Measurements from ENCODE around the gene AFF2.
"Not testable (repeated sequence)": the region's sequence is repeated elsewhere in the genome, so short reads cannot be mapped to it uniquely, and the experiment has no call there.

AFF2 gene

GRCh38 chrX:148643460-148643859 lies 143.0 kb downstream of the AFF2 start:
- no peak for DNase-seq (ENCODE audit: low read depth, low spot score)

GRCh38 chrX:148647651-148648050 lies 147.2 kb downstream of the AFF2 start:
- no peak for DNase-seq (ENCODE audit: low read depth, low spot score)

GRCh38 chrX:148649145-148649795 lies 148.9 kb downstream of the AFF2 start:
- DNase-seq (ENCODE audit: low read depth, low spot score) = no peak

GRCh38 chrX:148658115-148658730 lies 157.8 kb downstream of the AFF2 start:
- DNase-seq (ENCODE audit: low read depth, low spot score) = no peak

GRCh38 chrX:148659481-148659880 lies 159.1 kb downstream of the AFF2 start:
- DNase-seq (ENCODE audit: low read depth, low spot score) = no peak

- no peak for DNase-seq (ENCODE audit: low read depth, low spot score)
These were observed 160.6 kb downstream of the AFF2 start for GRCh38 chrX:148661035-148661434.

GRCh38 chrX:148662014-148662413 lies 161.6 kb downstream of the AFF2 start:
- DNase-seq (ENCODE audit: low read depth, low spot score) = no peak

GRCh38 chrX:148664171-148664570 lies 163.8 kb downstream of the AFF2 start:
- DNase-seq (ENCODE audit: low read depth, low spot score) = no peak

GRCh38 chrX:148664995-148665394 lies 164.6 kb downstream of the AFF2 start:
- DNase-seq (ENCODE audit: low read depth, low spot score) = no peak

GRCh38 chrX:148669175-148669574 lies 168.8 kb downstream of the AFF2 start:
- DNase-seq (ENCODE audit: low read depth, low spot score) = not testable (repeated sequence)

GRCh38 chrX:148670277-148670676 lies 169.9 kb downstream of the AFF2 start:
- DNase-seq (ENCODE audit: low read depth, low spot score) = no peak

GRCh38 chrX:148672517-148672916 lies 172.1 kb downstream of the AFF2 start:
- DNase-seq (ENCODE audit: low read depth, low spot score) = no peak

- no peak for DNase-seq (ENCODE audit: low read depth, low spot score)
These were observed 181.2 kb downstream of the AFF2 start for GRCh38 chrX:148681605-148682004.

- DNase-seq (ENCODE audit: low read depth, low spot score) = no peak
These were observed 181.8 kb downstream of the AFF2 start for GRCh38 chrX:148682206-148682605.

GRCh38 chrX:148691456-148691855 lies 191.0 kb downstream of the AFF2 start:
- no peak for DNase-seq (ENCODE audit: low read depth, low spot score)

GRCh38 chrX:148695255-148695654 lies 194.8 kb downstream of the AFF2 start:
- no peak for DNase-seq (ENCODE audit: low read depth, low spot score)

GRCh38 chrX:148698221-148698620 lies 197.8 kb downstream of the AFF2 start:
- no peak for DNase-seq (ENCODE audit: low read depth, low spot score)

GRCh38 chrX:148700021-148700420 lies 199.6 kb downstream of the AFF2 start:
- DNase-seq (ENCODE audit: low read depth, low spot score) = no peak

GRCh38 chrX:148713981-148714380 lies 213.6 kb downstream of the AFF2 start:
- DNase-seq (ENCODE audit: low read depth, low spot score) = no peak

- no peak for DNase-seq (ENCODE audit: low read depth, low spot score)
These were observed 214.9 kb downstream of the AFF2 start for GRCh38 chrX:148715361-148715760.

- DNase-seq (ENCODE audit: low read depth, low spot score) = no peak
These were observed 222.5 kb downstream of the AFF2 start for GRCh38 chrX:148722966-148723365.

GRCh38 chrX:148723551-148723950 lies 223.1 kb downstream of the AFF2 start:
- no peak for DNase-seq (ENCODE audit: low read depth, low spot score)

- DNase-seq (ENCODE audit: low read depth, low spot score) = no peak
These were observed 228.5 kb downstream of the AFF2 start for GRCh38 chrX:148728901-148729300.

GRCh38 chrX:148732743-148733142 lies 232.3 kb downstream of the AFF2 start:
- no peak for DNase-seq (ENCODE audit: low read depth, low spot score)
